HepG2 (cell line): Measurements from ENCODE around the gene VRK2. TPM values are rescaled to one million over a fixed set of nuclear protein-coding genes. Genes with fewer than 3 reads are reported as not detected.
"Not testable (repeated sequence)": the region's sequence is repeated elsewhere in the genome, so short reads cannot be mapped to it uniquely, and the experiment has no call there.

ENCODE experiments used
- ATAC-seq: fragments of 200-7000 bp; cut with Tn5 transposase; 3 replicates; pipeline ENCODE4 v1.9.1; 2020; ENCODE audit warnings: mild to moderate bottlenecking, moderate library complexity
- BruUV-seq: library from RNA; stranded (reverse); fragments of 400-500 nt; replicated peaks from 2 replicates; lab custom pipeline; 2021; lab: Mats Ljungman, UMichigan
- CTCF ChIA-PET: fragments of 300-600 bp; formaldehyde crosslinking; extraction: SDS; loops from one replicate; lab custom pipeline; 2021; ENCODE audit warnings: low total read pairs, inconsistent platforms, low intra/inter-chr PET ratio; lab: Yijun Ruan, JAX
- POLR2A ChIA-PET: fragments of 350-600 bp; sonication (Branson Sonifier 250); formaldehyde crosslinking; loops from one replicate; lab custom pipeline; 2020; ENCODE audit warnings: antibody characterized with exemption, inconsistent platforms; lab: Yijun Ruan, JAX
- DNase-seq: peaks from one replicate; pipeline ENCODE4 v3.0.0-alpha.2; 2015; ENCODE audit warnings: low spot score
- FAIRE-seq: peaks from 3 replicates; lab custom pipeline; 2011; peaks lifted over from hg19 to GRCh38; lab: Jason Lieb, UNC
- H2AFZ ChIP-seq: one replicate; pipeline ENCODE4 v1.6.1; 2011; ENCODE audit warnings: low read length, inconsistent platforms
- H3K27ac ChIP-seq: fragments of 300-600 bp; 3 replicates; pipeline ENCODE4 v1.8.0; 2011; ENCODE audit warnings: mixed run types, mild to moderate bottlenecking, mixed read lengths, low read length, inconsistent platforms; ENCODE audit not compliant: insufficient read depth; ENCODE audit errors: extremely low read length
- H3K27me3 ChIP-seq, 2 experiments: fragments of 200-600 bp in 1 of 2; 2 replicates in 1 of 2; 3 replicates in 1 of 2; pipeline versions ENCODE4 v1.6.0 to v1.8.0; 2011; ENCODE audit warnings: low read length in 2 of 2, mild to moderate bottlenecking in 2 of 2, moderate library complexity in 2 of 2, inconsistent platforms in 1 of 2; ENCODE audit not compliant: insufficient read depth in 2 of 2, control insufficient read depth in 1 of 2
- H3K36me3 ChIP-seq, 2 experiments: fragments of 200-600 bp in 1 of 2; replicated peaks in 1 of 2; 2 replicates in 1 of 2; 3 replicates in 1 of 2; pipeline versions ENCODE4 v1.5.1 to v1.8.0; 2011; ENCODE audit warnings: low read length in 2 of 2, inconsistent platforms in 1 of 2; ENCODE audit not compliant: insufficient read depth in 2 of 2, control insufficient read depth in 1 of 2
- H3K4me1 ChIP-seq: 2 replicates; pipeline ENCODE4 v1.5.1; 2012; ENCODE audit warnings: low read length, inconsistent platforms; ENCODE audit not compliant: insufficient read depth
- H3K4me2 ChIP-seq: 2 replicates; pipeline ENCODE4 v1.6.0; 2011; ENCODE audit warnings: low read depth, low read length, inconsistent platforms
- H3K4me3 ChIP-seq, 3 experiments: fragments of 200-600 bp in 1 of 3; sonication (generic), shearing (Covaris generic) in 1 of 3; replicated peaks in 1 of 3; 2 replicates each; pipeline ENCODE4 v1.5.1; 2011 to 2016; ENCODE audit warnings: low read length in 3 of 3, inconsistent platforms in 2 of 3, low read depth in 2 of 3, mild to moderate bottlenecking in 2 of 3, control low read depth in 1 of 3, mixed read lengths in 1 of 3; ENCODE audit not compliant: insufficient read depth in 1 of 3
- H3K79me2 ChIP-seq: one replicate; pipeline ENCODE4 v1.6.1; 2011; ENCODE audit warnings: low read length, inconsistent platforms; ENCODE audit not compliant: insufficient read depth
- H3K9ac ChIP-seq: 2 replicates; pipeline ENCODE4 v1.6.0; 2011; ENCODE audit warnings: mild to moderate bottlenecking, low read depth, low read length, inconsistent platforms; ENCODE audit not compliant: insufficient read depth
- H3K9me3 ChIP-seq: 2 replicates; pipeline ENCODE4 v1.5.1; 2012; ENCODE audit warnings: mild to moderate bottlenecking, low read length
- H4K20me1 ChIP-seq: 2 replicates; pipeline ENCODE4 v1.6.0; 2011; ENCODE audit warnings: inconsistent platforms, mild to moderate bottlenecking, low read length, moderate library complexity; ENCODE audit not compliant: insufficient read depth
- FOXA1 ChIP-seq, 2 experiments: fragments of 450-650 bp in 1 of 2; sonication (generic) in 1 of 2; formaldehyde crosslinking in 1 of 2; IDR thresholded peaks; 2 replicates each; pipeline versions ENCODE4 v1.4.0 to v1.6.1; 2016 to 2020; ENCODE audit warnings: missing genetic modification reagents in 1 of 2
- NBN ChIP-seq: fragments of 450-650 bp; conservative IDR thresholded peaks from 2 replicates; pipeline ENCODE4 v1.6.1; 2017
- PAX8 ChIP-seq: sonication (generic); formaldehyde crosslinking; IDR thresholded peaks from 2 replicates; pipeline ENCODE4 v1.8.0; 2022; ENCODE audit warnings: mild to moderate bottlenecking, missing genetic modification reagents, borderline replicate concordance
- WGBS: methylation state at CpG from one replicate; pipeline ENCODE4 v1.1.6; 2017; ENCODE audit warnings: low lambda C conversion rate; 5-methylcytosine and 5-hydroxymethylcytosine counted together
- in situ Hi-C: cut with HindIII; loops from 2 replicates; pipeline ENCODE4 v1.10.0; 2017; ENCODE audit warnings: low pct_unique_long_range_greater_than_20kb; ENCODE audit not compliant: extremely low pct_ligation_motif_present
- intact Hi-C: fragments of 100-400 bp; cut with micrococcal nuclease; formaldehyde crosslinking; loops from one replicate; pipeline ENCODE4 v1.10.0; 2022; ENCODE audit not compliant: unreplicated experiment
- polyA plus RNA-seq, 8 experiments: library from polyadenylated mRNA; depleted of rRNA in 3 of 8; stranded (reverse) in 7 of 8; unstranded in 1 of 8; fragments of >200 nt; fragmentation: Illumina TruSeq in 4 of 8; extraction: Trizol in 4 of 8; gene quantifications; 2 replicates each; pipeline versions ENCODE4 v1.2.1 to v1.2.3, GENCODE V29; 2011 to 2016; ENCODE audit warnings: low read depth in 4 of 8, missing spikeins in 1 of 8, mixed read lengths in 1 of 8; ENCODE audit not compliant: insufficient read depth in 1 of 8
- total RNA-seq, 5 experiments: library from RNA; depleted of rRNA; stranded (reverse); fragments of >200 nt; fragmentation: Illumina TruSeq; extraction: Trizol; gene quantifications; 2 replicates each; pipeline ENCODE4 v1.2.3, GENCODE V29; 2016; ENCODE audit warnings: low read depth in 1 of 5
- TF ChIP-seq, protein P1 (sequence below): sonication (generic); formaldehyde crosslinking; IDR thresholded peaks from 2 replicates; pipeline ENCODE4 v1.9.0; 2021; ENCODE audit warnings: missing genetic modification reagents, mild to moderate bottlenecking, borderline replicate concordance

The VRK2 gene
- total and polyA plus RNA-seq, 2 of the 13 experiments (the other 11 are each of a cell fraction or from before 2014, with no cell fraction given), result 13.3 to 29.1 TPM

DNA sequence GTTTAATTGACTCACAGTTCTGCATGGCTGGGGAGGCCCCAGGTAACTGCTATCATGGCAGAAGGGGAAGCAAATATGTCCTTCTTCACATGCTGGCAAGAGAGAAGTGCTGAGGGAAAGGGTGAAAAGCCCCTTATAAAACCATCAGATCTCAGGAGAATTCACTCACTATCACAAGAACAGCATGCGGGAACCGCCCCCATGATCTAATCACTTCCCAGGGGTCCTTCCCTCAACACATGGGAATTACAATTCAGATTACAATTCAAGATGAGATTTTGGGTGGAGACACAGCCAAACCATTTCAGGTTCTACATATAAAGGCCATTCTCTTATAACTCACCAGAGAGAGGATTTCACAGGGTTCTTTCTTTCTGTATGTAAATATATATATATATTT is 62.9 kb downstream of the VRK2 start (continued):
- TF ChIP-seq, protein P1, sequence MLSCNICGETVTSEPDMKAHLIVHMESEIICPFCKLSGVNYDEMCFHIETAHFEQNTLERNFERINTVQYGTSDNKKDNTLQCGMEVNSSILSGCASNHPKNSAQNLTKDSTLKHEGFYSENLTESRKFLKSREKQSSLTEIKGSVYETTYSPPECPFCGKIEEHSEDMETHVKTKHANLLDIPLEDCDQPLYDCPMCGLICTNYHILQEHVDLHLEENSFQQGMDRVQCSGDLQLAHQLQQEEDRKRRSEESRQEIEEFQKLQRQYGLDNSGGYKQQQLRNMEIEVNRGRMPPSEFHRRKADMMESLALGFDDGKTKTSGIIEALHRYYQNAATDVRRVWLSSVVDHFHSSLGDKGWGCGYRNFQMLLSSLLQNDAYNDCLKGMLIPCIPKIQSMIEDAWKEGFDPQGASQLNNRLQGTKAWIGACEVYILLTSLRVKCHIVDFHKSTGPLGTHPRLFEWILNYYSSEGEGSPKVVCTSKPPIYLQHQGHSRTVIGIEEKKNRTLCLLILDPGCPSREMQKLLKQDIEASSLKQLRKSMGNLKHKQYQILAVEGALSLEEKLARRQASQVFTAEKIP, result no peak
- TF ChIP-seq FOXA1 (IDR thresholded peaks at IDR 0.05) (no peak), FOXA1 (CRISPR knock-in tag; IDR thresholded peaks at IDR 0.05) (no peak), PAX8 (CRISPR knock-in tag) (no peak)

DNA sequence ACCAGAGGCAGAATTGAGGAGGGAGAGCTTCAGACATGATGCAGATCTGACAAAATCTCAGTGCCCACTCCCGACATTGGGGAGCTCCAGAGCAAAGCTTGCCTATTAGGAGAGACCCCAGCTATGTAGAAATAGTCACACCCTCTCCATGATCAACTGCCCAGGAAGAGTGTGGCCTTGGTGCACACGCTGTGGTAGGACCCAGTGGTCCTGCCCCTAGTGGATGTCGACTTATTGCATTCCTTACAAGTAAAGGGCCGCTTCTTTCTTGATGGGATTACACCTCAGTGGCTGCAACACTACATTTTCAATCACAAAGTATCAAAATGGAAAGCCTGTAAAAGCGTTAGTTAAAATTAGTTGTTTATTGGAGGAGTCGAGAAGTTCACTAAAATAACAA is 64.2 kb downstream of the VRK2 start:
- CTCF ChIA-PET, result no interaction called here
- no peaks in the 10 kb centered on the region for H3K27me3 ChIP-seq
- no TSS peak for BruUV-seq
- H3K4me1 ChIP-seq, result no peaks in the 10 kb centered on the region
- H4K20me1 ChIP-seq, result no peaks in the 10 kb centered on the region
- FAIRE-seq (no peak), DNase-seq (no peak), ATAC-seq (peak; percentile 73)
- POLR2A ChIA-PET, result no interaction called here
- H3K4me3 ChIP-seq, result no peak overlapping the region
- TF ChIP-seq NBN, result no peak
- WGBS, result 98% methylated on average over 6 of the region's 6 CpGs
- H3K4me2 ChIP-seq, result no peak overlapping the region
- no peak overlapping the region for H2AFZ ChIP-seq
- H3K9ac ChIP-seq, result no peak overlapping the region
- no peaks in the 10 kb centered on the region for H3K9me3 ChIP-seq
- no peak overlapping the region for H3K27ac ChIP-seq
- in situ Hi-C loops (no loop called here), intact Hi-C loops (no loop called here)
- H3K36me3 ChIP-seq, result no peaks in the 10 kb centered on the region; a peak in 1 of 5 replicates
- H3K79me2 ChIP-seq, result no peaks in the 10 kb centered on the region

DNA sequence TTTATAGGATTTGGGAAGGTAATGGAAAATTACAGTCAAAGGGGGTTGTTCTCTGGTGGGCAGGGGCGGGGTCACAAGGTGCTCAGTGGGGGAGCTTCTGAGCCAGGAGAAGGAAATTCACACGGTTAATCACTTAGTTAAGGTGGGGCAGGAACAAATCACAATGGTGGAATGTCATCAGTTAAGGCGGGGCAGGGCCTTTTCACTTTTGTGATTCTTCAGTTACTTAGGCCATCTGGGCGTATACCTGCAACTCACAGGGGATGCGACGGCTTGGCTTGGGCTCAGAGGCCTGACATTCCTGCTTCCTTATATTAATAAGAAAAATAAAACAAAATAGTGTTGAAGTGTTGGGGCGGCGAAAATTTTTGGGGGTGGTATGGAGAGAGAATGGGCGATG is 67.0 kb downstream of the VRK2 start:
- FAIRE-seq, H2AFZ ChIP-seq, H3K9me3 ChIP-seq, DNase-seq, ATAC-seq, POLR2A ChIA-PET, intact Hi-C loops, H3K27me3 ChIP-seq, H3K27ac ChIP-seq, H4K20me1 ChIP-seq, in situ Hi-C loops, H3K79me2 ChIP-seq, H3K36me3 ChIP-seq, CTCF ChIA-PET, H3K4me3 ChIP-seq, H3K9ac ChIP-seq, H3K4me2 ChIP-seq, BruUV-seq, H3K4me1 ChIP-seq: not testable (repeated sequence)
- WGBS, result 97% methylated on average over 9 of the region's 9 CpGs
